Measurements from ENCODE around the gene SLC25A39.

DNA sequence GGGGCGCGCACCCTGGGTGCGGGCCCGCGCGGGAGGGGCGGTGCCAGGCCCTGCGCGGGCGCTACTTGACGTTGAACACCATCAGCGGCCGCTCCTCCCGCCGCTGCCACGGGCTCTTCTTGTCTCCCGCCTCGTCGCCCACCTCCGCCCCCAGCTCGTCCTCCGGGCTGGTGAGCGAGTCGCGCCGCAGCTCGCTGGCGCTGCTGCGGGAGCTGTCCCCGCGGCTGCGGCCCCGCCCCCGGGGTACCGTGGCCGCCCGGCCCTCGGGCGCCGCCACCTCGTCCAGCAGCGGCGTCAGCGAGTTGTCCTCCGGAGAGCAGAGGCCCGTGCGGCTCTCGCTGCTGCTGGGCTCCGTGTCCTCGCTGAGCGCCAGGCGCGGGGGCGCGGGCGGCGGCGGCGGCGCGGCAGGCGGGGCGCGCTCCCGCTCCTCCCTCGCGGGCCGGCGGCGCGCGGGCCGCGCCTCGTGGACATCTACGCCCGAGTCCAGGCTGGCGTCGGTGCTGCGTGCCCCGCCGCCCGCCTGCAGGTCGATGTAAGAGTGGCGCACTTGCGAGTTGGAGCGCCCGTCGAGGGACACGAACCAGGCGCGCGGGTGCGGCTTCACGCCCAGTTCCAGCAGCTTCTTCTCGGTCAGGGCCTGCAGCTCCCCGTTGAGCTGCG lies 29.2 kb upstream of the SLC25A39 start:
- TF ChIP-seq, protein P1, sequence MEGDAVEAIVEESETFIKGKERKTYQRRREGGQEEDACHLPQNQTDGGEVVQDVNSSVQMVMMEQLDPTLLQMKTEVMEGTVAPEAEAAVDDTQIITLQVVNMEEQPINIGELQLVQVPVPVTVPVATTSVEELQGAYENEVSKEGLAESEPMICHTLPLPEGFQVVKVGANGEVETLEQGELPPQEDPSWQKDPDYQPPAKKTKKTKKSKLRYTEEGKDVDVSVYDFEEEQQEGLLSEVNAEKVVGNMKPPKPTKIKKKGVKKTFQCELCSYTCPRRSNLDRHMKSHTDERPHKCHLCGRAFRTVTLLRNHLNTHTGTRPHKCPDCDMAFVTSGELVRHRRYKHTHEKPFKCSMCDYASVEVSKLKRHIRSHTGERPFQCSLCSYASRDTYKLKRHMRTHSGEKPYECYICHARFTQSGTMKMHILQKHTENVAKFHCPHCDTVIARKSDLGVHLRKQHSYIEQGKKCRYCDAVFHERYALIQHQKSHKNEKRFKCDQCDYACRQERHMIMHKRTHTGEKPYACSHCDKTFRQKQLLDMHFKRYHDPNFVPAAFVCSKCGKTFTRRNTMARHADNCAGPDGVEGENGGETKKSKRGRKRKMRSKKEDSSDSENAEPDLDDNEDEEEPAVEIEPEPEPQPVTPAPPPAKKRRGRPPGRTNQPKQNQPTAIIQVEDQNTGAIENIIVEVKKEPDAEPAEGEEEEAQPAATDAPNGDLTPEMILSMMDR (IDR thresholded peaks at IDR 0.05; ENCODE audit: insufficient read depth, low read depth, low read length), result no peak
- no peak for TF ChIP-seq EZH2 (IDR thresholded peaks at IDR 0.05; ENCODE audit: insufficient read depth, low read length)
